Fibroblast of lung (primary cell): ENCODE results near the gene TGFBR3L. TPM values are rescaled to one million over a fixed set of nuclear protein-coding genes. Genes with fewer than 3 reads are reported as not detected.

Experiments
- DNase-seq, 2 donors: peaks; one replicate each; pipeline versions ENCODE4 v3.0.0 to v3.0.0-alpha.2; 2010; ENCODE audit warnings: low read depth in 2 of 2
- H2AFZ ChIP-seq: 2 replicates; pipeline ENCODE4 v1.5.1; 2012; ENCODE audit warnings: low read length, control low read depth, inconsistent platforms
- H3K27ac ChIP-seq: 2 replicates; pipeline ENCODE4 v1.5.1; 2011; ENCODE audit warnings: low read length, control low read depth; ENCODE audit not compliant: insufficient read depth
- H3K27me3 ChIP-seq: 2 replicates; pipeline ENCODE4 v1.5.1; 2011; ENCODE audit warnings: mild to moderate bottlenecking, low read length; ENCODE audit not compliant: control insufficient read depth, insufficient read depth
- H3K36me3 ChIP-seq: 2 replicates; pipeline ENCODE4 v1.5.1; 2011; ENCODE audit warnings: low read length; ENCODE audit not compliant: control insufficient read depth, insufficient read depth
- H3K4me1 ChIP-seq: 2 replicates; pipeline ENCODE4 v1.5.1; 2011; ENCODE audit warnings: low read length; ENCODE audit not compliant: control insufficient read depth, insufficient read depth; ENCODE audit errors: extremely low read depth
- H3K4me2 ChIP-seq: 2 replicates; pipeline ENCODE4 v1.5.1; 2011; ENCODE audit warnings: low read length, control low read depth; ENCODE audit not compliant: insufficient read depth; ENCODE audit errors: extremely low read depth
- H3K4me3 ChIP-seq, 4 experiments: fragments of 200-600 bp in 1 of 4; sonication (generic) in 1 of 4; replicated peaks in 1 of 4; 2 replicates each; pipeline ENCODE4 v1.5.1; 2011 to 2016; ENCODE audit warnings: low read length in 4 of 4, low read depth in 3 of 4, mild to moderate bottlenecking in 3 of 4, control low read depth in 2 of 4, inconsistent platforms in 1 of 4, mixed read lengths in 1 of 4; ENCODE audit not compliant: insufficient read depth in 1 of 4; ENCODE audit errors: control extremely low read depth in 1 of 4
- H3K79me2 ChIP-seq: 2 replicates; pipeline ENCODE4 v1.5.1; 2012; ENCODE audit warnings: mild to moderate bottlenecking, low read length, inconsistent platforms; ENCODE audit not compliant: control insufficient read depth, insufficient read depth
- H3K9ac ChIP-seq: 2 replicates; pipeline ENCODE4 v1.5.1; 2011; ENCODE audit warnings: mild to moderate bottlenecking, low read length, control low read depth; ENCODE audit not compliant: insufficient read depth
- H3K9me3 ChIP-seq: 2 replicates; pipeline ENCODE4 v1.5.1; 2012; ENCODE audit warnings: low read depth, low read length; ENCODE audit not compliant: control insufficient read depth, insufficient read depth
- H4K20me1 ChIP-seq: 2 replicates; pipeline ENCODE4 v1.5.1; 2011; ENCODE audit warnings: low read length; ENCODE audit not compliant: control insufficient read depth, insufficient read depth; ENCODE audit errors: extremely low read depth
- EZH2 ChIP-seq: IDR thresholded peaks from 2 replicates; pipeline ENCODE4 v1.5.1; 2012; ENCODE audit warnings: low read length, control low read depth, mild to moderate bottlenecking; ENCODE audit errors: missing control alignments
- polyA plus RNA-seq, 2 donors: library from polyadenylated mRNA; depleted of rRNA in 1 of 2; stranded (reverse) in 1 of 2; unstranded in 1 of 2; fragments of >200 nt; gene quantifications; 2 replicates each; pipeline ENCODE4 v1.2.1, GENCODE V29; 2011 to 2012; ENCODE audit warnings: missing spikeins in 1 of 2
- total RNA-seq: library from RNA; depleted of rRNA; stranded (reverse); fragments of >200 nt; gene quantifications from 2 replicates; pipeline ENCODE4 v1.2.1, GENCODE V29; 2014
- TF ChIP-seq, protein P1 (sequence below), 2 donors: IDR thresholded peaks in 1 of 2; conservative IDR thresholded peaks in 1 of 2; 1 replicate in 1 of 2; 2 replicates in 1 of 2; pipeline ENCODE4 v1.5.1; 2011 to 2012; ENCODE audit warnings: low read length in 2 of 2, control low read depth in 1 of 2, inconsistent platforms in 1 of 2, low read depth in 1 of 2, mild to moderate bottlenecking in 1 of 2

Gene TGFBR3L
- total and polyA plus RNA-seq, 2 donors (not counting 1 experiment from before 2014, with no cell fraction given), result 1.3 TPM; not detected in 1

DNA sequence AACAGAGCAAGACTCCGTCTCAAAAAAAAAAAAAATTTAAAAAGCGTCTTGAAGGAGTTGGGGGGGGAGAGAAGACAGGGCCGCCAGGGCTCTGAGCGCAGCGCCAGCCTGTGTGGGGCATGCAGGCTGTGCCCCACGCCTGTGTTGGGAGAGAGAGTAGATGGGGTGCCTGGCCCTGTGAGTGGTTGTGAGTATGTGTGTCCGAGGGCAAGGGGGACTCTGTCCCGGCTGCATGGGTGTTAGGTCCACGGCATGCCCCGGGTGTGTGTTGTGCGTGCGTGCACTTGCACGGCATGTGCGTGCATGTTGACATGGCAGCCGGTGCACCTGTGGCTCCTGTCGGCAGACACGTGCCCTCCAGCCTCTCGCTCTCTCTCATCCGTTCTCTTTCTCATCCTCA, 7.5 kb upstream of the TGFBR3L start:
- Histone ChIP-seq H3K9ac (no peak overlapping the region), H3K4me1 (peaks cover 6% of the 10 kb centered on the region), H3K4me2 (no peak overlapping the region), H3K9me3 (no peaks in the 10 kb centered on the region), H2AFZ (no peak overlapping the region), H4K20me1 (no peaks in the 10 kb centered on the region), H3K27ac (no peak overlapping the region), H3K79me2 (peaks cover 29% of the 10 kb centered on the region), H3K27me3 (no peaks in the 10 kb centered on the region), H3K36me3 (peaks cover 21% of the 10 kb centered on the region), H3K4me3 (no peak overlapping the region)
- TF ChIP-seq EZH2, result no peak
- DNase-seq, result no peak

DNA sequence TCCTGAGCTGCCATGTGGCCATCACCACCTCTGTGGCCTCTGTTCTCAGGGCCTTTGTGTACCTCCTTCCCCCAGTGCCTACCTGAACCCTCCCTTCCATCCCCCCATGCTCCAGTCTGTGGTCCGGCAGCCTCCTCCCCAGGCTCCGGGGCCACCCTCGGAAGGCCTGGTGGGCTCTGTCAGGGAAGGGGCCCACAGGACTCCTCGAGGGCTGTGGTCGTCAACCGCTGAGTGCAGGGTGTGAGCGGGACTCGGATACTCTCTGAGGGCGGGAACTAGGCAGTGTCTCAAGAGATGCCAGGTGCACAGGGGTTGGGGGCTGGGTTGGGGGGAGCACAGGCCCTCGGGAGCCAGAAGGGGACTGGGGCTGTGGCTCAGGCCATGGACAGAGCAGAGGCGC, 7.1 kb upstream of the TGFBR3L start:
- TF ChIP-seq EZH2, result no peak
- TF ChIP-seq, protein P1, sequence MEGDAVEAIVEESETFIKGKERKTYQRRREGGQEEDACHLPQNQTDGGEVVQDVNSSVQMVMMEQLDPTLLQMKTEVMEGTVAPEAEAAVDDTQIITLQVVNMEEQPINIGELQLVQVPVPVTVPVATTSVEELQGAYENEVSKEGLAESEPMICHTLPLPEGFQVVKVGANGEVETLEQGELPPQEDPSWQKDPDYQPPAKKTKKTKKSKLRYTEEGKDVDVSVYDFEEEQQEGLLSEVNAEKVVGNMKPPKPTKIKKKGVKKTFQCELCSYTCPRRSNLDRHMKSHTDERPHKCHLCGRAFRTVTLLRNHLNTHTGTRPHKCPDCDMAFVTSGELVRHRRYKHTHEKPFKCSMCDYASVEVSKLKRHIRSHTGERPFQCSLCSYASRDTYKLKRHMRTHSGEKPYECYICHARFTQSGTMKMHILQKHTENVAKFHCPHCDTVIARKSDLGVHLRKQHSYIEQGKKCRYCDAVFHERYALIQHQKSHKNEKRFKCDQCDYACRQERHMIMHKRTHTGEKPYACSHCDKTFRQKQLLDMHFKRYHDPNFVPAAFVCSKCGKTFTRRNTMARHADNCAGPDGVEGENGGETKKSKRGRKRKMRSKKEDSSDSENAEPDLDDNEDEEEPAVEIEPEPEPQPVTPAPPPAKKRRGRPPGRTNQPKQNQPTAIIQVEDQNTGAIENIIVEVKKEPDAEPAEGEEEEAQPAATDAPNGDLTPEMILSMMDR (conservative IDR thresholded peaks at IDR 0.05 in 1 of 2, IDR thresholded peaks at IDR 0.05 in 1 of 2; ENCODE audit: low read depth in 1 of 2, low read length in 2 of 2), result no peak
- Histone ChIP-seq H3K27me3 (no peaks in the 10 kb centered on the region), H3K9me3 (no peaks in the 10 kb centered on the region), H4K20me1 (no peaks in the 10 kb centered on the region), H2AFZ (no peak overlapping the region), H3K4me1 (peaks cover 6% of the 10 kb centered on the region), H3K9ac (no peak overlapping the region), H3K79me2 (peaks cover 29% of the 10 kb centered on the region), H3K27ac (no peak overlapping the region), H3K4me2 (no peak overlapping the region), H3K4me3 (no peak overlapping the region), H3K36me3 (peaks cover 23% of the 10 kb centered on the region)
- DNase-seq, result no peak

DNA sequence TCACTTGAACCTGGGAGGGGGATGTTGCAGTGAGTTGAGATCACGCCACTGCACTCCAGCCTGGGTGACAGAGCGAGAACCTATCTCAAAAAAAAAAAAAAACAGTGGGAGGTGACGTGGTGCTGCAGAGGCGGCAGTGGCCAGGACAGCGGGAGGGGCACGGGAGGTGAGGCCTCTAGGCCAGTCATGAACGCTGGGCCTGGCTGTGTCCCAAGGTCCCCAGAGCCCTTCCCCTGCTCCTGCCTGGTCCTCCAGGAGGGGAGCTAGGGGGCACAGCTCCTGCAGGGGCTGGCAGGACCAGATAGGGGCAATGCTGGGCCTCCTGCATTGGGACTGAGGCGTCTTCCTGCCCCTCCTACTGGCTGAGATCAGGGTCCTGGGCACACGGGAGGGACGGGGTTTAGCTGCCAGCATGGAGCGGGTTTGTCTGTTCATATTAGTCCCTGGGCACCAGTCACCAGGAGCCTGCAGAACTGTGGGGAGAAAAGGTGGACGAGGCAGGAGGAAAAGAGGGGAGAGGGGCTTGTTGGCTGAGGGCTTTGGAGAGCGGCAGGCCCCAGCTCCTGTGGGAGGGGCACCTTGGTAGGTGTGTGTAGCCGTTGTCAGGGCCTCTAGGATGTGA, 6.4 kb upstream of the TGFBR3L start:
- TF ChIP-seq, protein P1 (conservative IDR thresholded peaks at IDR 0.05 in 1 of 2, IDR thresholded peaks at IDR 0.05 in 1 of 2; ENCODE audit: low read depth in 1 of 2, low read length in 2 of 2), result no peak
- no peak for TF ChIP-seq EZH2
- no peak for DNase-seq
- H3K36me3 ChIP-seq, result peaks cover 24% of the 10 kb centered on the region
- no peak overlapping the region for H3K4me3 ChIP-seq
- H3K4me2 ChIP-seq, result no peak overlapping the region
- no peak overlapping the region for H3K27ac ChIP-seq
- H4K20me1 ChIP-seq, result no peaks in the 10 kb centered on the region
- H2AFZ ChIP-seq, result no peak overlapping the region
- H3K27me3 ChIP-seq, result no peaks in the 10 kb centered on the region
- no peaks in the 10 kb centered on the region for H3K9me3 ChIP-seq
- peaks cover 29% of the 10 kb centered on the region for H3K79me2 ChIP-seq
- peaks cover 6% of the 10 kb centered on the region for H3K4me1 ChIP-seq
- H3K9ac ChIP-seq, result no peak overlapping the region
